IgD-negative memory B cell (primary cell): Measurements from ENCODE around the gene CENPV. TPM values are rescaled to one million over a fixed set of nuclear protein-coding genes. Genes with fewer than 3 reads are reported as not detected.
"Not testable (repeated sequence)": the region's sequence is repeated elsewhere in the genome, so short reads cannot be mapped to it uniquely, and the experiment has no call there.

Experiments used
- H3K27ac Mint-ChIP-seq, 3 donors: one replicate each; pipeline ENCODE4 v1.8.0; 2020 to 2022; ENCODE audit warnings: mild to moderate bottlenecking in 3 of 3, mixed read lengths in 3 of 3, moderate library complexity in 1 of 3
- H3K27me3 Mint-ChIP-seq: one replicate; pipeline ENCODE4 v1.8.0; 2021; ENCODE audit warnings: mixed read lengths
- H3K36me3 Mint-ChIP-seq: one replicate; pipeline ENCODE4 v1.8.0; 2020; ENCODE audit warnings: mild to moderate bottlenecking, mixed read lengths
- H3K4me1 Mint-ChIP-seq, 3 donors: one replicate each; pipeline ENCODE4 v1.8.0; 2020 to 2022; ENCODE audit warnings: mixed read lengths in 3 of 3, mild to moderate bottlenecking in 1 of 3
- H3K4me3 Mint-ChIP-seq, 4 donors: one replicate each; pipeline ENCODE4 v1.8.0; 2020 to 2022; ENCODE audit warnings: mild to moderate bottlenecking in 4 of 4, mixed read lengths in 4 of 4, moderate library complexity in 3 of 4
- H3K9me3 Mint-ChIP-seq, 3 donors: one replicate each; pipeline ENCODE4 v1.8.0; 2020 to 2021; ENCODE audit warnings: mixed read lengths in 3 of 3, mild to moderate bottlenecking in 1 of 3
- polyA plus RNA-seq: library from polyadenylated mRNA; unstranded; fragments of 300-500 nt; fragmentation: Illumina TruSeq; gene quantifications from one replicate; pipeline ENCODE4 v1.2.3, GENCODE V29; 2021

CENPV gene
- polyA plus RNA-seq, 1 donor from 2014 or later, result 17.3 TPM

GRCh38 chr17:16313139-16314090 is 39.9 kb downstream of the CENPV start:
- Mint-ChIP-seq H3K4me1 (no peaks in the 10 kb centered on the region), H3K4me3 (no peak overlapping the region), H3K27me3 (no peaks in the 10 kb centered on the region), H3K27ac (peak overlapping the region in 2 of 3 donors; percentile 20 to 36), H3K9me3 (no peaks in the 10 kb centered on the region), H3K36me3 (peaks cover 4% of the 10 kb centered on the region)

DNA sequence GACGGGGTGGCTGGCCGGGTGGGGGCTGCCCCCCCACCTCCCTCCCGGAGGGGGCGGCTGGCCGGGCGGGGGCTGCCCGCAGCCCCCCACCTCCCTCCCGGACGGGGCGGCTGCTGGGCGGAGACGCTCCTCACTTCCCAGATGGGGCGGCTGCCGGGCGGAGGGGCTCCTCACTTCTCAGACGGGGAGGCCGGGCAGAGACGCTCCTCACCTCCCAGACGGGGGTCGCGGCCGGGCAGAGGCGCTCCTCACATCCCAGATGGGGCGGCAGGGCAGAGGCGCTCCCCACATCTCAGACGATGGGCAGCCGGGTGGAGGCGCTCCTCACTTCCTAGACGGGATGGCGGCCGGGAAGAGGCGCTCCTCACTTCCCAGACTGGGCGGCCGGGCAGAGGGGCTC is 41.2 kb downstream of the CENPV start:
- not testable (repeated sequence) for H3K27ac Mint-ChIP-seq, H3K4me1 Mint-ChIP-seq, H3K4me3 Mint-ChIP-seq, H3K27me3 Mint-ChIP-seq, H3K9me3 Mint-ChIP-seq, H3K36me3 Mint-ChIP-seq

- Mint-ChIP-seq H3K36me3 (peaks cover 3% of the 10 kb centered on the region), H3K4me3 (no peak overlapping the region), H3K4me1 (peaks cover 0 to 5% (median 3%) of the 10 kb centered on the region in 3 donors), H3K9me3 (no peaks in the 10 kb centered on the region), H3K27me3 (no peaks in the 10 kb centered on the region), H3K27ac (no peak overlapping the region)
Measured at GRCh38 chr17:16306211-16306610, 47.1 kb downstream of the CENPV start.

DNA sequence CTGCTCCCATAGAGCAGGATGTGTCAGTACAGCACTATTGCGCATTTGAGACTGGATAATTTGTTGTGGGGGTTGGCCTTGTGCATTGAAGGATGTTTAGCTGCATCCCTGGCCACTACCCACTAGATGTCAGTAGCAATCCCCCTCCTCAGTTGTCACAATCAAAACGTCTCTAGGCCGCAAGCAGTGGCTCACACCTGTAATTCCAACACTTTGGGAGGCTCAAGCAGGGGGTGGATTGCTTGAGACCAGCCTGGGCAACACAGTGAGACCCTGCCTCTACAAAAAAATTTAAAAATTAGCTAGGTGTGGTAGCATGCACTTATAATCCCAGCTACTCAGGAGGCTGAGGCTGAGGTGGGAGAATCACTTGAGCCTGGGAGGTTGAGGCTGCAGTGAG is 48.4 kb downstream of the CENPV start:
- H3K27ac Mint-ChIP-seq, result no peak overlapping the region
- H3K9me3 Mint-ChIP-seq, result no peaks in the 10 kb centered on the region
- H3K4me3 Mint-ChIP-seq, result no peak overlapping the region
- H3K4me1 Mint-ChIP-seq, result peaks cover 0 to 5% (median 3%) of the 10 kb centered on the region in 3 donors
- peaks cover 3% of the 10 kb centered on the region for H3K36me3 Mint-ChIP-seq
- H3K27me3 Mint-ChIP-seq, result no peaks in the 10 kb centered on the region

GRCh38 chr17:16302856-16303255 is 50.4 kb downstream of the CENPV start:
- Mint-ChIP-seq H3K4me3 (no peak overlapping the region), H3K4me1 (peaks cover 0 to 5% (median 3%) of the 10 kb centered on the region in 3 donors), H3K36me3 (peaks cover 3% of the 10 kb centered on the region), H3K27me3 (no peaks in the 10 kb centered on the region), H3K27ac (peak overlapping the region in 1 of 3 donors; percentile 31), H3K9me3 (no peaks in the 10 kb centered on the region)

- H3K36me3 Mint-ChIP-seq, result peaks cover 3% of the 10 kb centered on the region
- H3K27me3 Mint-ChIP-seq, result no peaks in the 10 kb centered on the region
- H3K4me3 Mint-ChIP-seq, result no peak overlapping the region
- H3K4me1 Mint-ChIP-seq, result peaks cover 0 to 5% (median 3%) of the 10 kb centered on the region in 3 donors
- H3K9me3 Mint-ChIP-seq, result no peaks in the 10 kb centered on the region
- no peak overlapping the region for H3K27ac Mint-ChIP-seq
Measured at GRCh38 chr17:16301963-16302855, 51.1 kb downstream of the CENPV start.

- no peaks in the 10 kb centered on the region for H3K27me3 Mint-ChIP-seq
- no peak overlapping the region for H3K4me3 Mint-ChIP-seq
- H3K36me3 Mint-ChIP-seq, result peaks cover 6% of the 10 kb centered on the region
- no peaks in the 10 kb centered on the region for H3K9me3 Mint-ChIP-seq
- peaks cover 0 to 5% (median 3%) of the 10 kb centered on the region in 3 donors for H3K4me1 Mint-ChIP-seq
- no peak overlapping the region for H3K27ac Mint-ChIP-seq
Measured at GRCh38 chr17:16300554-16300953, 52.7 kb downstream of the CENPV start.

- Mint-ChIP-seq H3K27ac (no peak overlapping the region), H3K4me3 (no peak overlapping the region)
Measured at GRCh38 chr17:16298140-16298662, 55.1 kb downstream of the CENPV start.

GRCh38 chr17:16297367-16298139 is 55.7 kb downstream of the CENPV start:
- Mint-ChIP-seq H3K27me3 (no peaks in the 10 kb centered on the region), H3K4me1 (peaks cover 0 to 4% (median 3%) of the 10 kb centered on the region in 3 donors), H3K9me3 (no peaks in the 10 kb centered on the region), H3K4me3 (no peak overlapping the region), H3K36me3 (peaks cover 3% of the 10 kb centered on the region), H3K27ac (no peak overlapping the region)

More at GRCh38 chr17:16298140-16298662, 55.1 kb downstream of the CENPV start:
- H3K9me3 Mint-ChIP-seq, result no peaks in the 10 kb centered on the region
- peaks cover 0 to 3% (median 0%) of the 10 kb centered on the region in 3 donors for H3K4me1 Mint-ChIP-seq
- H3K27me3 Mint-ChIP-seq, result no peaks in the 10 kb centered on the region
- peaks cover 3% of the 10 kb centered on the region for H3K36me3 Mint-ChIP-seq

DNA sequence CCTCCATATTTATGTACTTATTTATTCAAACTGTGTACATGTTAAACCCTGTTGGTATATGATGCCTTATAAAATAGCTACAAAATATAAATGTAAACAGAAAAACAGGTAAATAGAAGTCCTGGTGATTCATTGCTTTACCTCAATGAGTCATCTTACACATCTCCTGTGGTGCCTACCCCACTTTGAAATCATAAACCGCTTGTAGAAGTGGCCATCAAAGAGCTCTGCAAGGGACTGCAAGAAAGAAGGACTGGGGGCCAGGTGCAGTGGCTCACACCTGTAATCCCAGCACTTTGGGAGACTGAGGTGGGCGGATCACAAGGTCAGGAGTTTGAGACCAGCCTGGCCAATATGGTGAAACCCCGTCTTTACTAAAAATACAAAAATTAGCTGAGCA is 57.2 kb downstream of the CENPV start:
- H3K36me3 Mint-ChIP-seq, H3K27ac Mint-ChIP-seq, H3K4me1 Mint-ChIP-seq, H3K4me3 Mint-ChIP-seq, H3K9me3 Mint-ChIP-seq, H3K27me3 Mint-ChIP-seq: not testable (repeated sequence)

GRCh38 chr17:16294560-16294959 is 58.7 kb downstream of the CENPV start:
- H3K9me3 Mint-ChIP-seq, result no peaks in the 10 kb centered on the region
- no peaks in the 10 kb centered on the region for H3K27me3 Mint-ChIP-seq
- H3K4me3 Mint-ChIP-seq, result no peak overlapping the region
- peaks cover 5 to 8% (median 5%) of the 10 kb centered on the region in 3 donors for H3K4me1 Mint-ChIP-seq
- H3K27ac Mint-ChIP-seq, result no peak overlapping the region
- peaks cover 3% of the 10 kb centered on the region for H3K36me3 Mint-ChIP-seq

DNA sequence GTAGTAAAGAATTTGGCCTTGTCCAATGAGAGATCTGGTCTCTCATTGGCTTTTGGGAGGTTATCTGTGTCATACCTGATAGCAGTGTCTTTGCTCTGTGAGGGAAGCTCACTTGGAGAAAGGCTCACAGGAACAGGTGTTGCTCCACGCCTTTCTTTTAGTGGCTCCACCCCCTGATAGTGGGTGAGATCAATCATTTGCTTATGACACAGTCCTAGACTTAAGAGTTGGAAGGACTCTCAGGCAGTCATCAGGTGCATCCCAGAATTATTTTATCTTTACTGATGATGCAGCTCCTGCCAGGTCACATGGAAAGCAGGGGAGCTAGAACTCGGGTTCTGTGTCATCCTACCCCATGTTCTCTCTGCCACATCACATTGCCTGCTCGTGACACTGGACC is 59.3 kb downstream of the CENPV start:
- Mint-ChIP-seq H3K9me3 (no peaks in the 10 kb centered on the region), H3K27ac (no peak overlapping the region), H3K27me3 (no peaks in the 10 kb centered on the region), H3K36me3 (peaks cover 3% of the 10 kb centered on the region), H3K4me3 (no peak overlapping the region), H3K4me1 (peaks cover 9 to 14% (median 10%) of the 10 kb centered on the region in 3 donors)
